ENCODE data around the gene PLEKHM3.
"Not testable (repeated sequence)": the region's sequence is repeated elsewhere in the genome, so short reads cannot be mapped to it uniquely, and the experiment has no call there.

Gene PLEKHM3

DNA sequence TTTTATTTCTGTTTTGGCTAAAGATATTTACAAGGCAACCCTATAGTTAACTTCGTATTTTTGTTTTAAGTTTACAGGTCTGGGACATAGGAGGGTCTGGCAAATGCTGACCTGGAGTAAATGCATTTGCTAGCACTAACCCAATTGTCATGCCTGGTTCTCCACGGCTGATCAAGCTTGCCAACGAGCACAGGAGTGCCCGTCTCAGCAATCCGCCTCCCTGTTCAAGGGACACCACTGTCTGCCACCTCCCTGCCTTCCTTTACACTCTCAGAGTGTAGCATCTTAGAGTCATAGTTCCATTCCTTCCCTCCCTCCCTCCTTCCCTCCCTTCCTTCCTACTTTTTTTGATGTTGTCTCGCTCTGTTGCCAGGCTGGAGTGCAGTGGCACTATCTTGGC is 104.6 kb downstream of the PLEKHM3 start:
- DNase-seq, result no peak

DNA sequence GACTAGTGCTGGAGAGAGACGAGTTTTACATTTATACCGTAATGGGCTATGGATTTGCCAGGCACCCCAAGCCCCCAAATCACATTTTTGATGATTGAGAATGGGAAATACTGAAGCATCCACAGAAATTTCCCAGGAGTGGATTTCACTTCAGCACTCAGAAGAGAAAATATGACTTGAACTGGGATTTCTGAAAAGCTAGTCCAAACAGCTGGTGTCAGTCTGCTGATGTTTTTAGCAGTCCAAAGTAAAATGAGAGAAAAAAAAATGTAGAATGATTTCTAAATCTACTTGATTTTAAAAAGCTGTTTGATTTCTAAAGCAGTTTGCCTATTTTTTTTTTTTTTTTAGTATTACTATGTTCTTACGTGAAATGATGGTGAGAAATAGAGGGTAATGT is 105.0 kb downstream of the PLEKHM3 start:
- no peak for DNase-seq

DNA sequence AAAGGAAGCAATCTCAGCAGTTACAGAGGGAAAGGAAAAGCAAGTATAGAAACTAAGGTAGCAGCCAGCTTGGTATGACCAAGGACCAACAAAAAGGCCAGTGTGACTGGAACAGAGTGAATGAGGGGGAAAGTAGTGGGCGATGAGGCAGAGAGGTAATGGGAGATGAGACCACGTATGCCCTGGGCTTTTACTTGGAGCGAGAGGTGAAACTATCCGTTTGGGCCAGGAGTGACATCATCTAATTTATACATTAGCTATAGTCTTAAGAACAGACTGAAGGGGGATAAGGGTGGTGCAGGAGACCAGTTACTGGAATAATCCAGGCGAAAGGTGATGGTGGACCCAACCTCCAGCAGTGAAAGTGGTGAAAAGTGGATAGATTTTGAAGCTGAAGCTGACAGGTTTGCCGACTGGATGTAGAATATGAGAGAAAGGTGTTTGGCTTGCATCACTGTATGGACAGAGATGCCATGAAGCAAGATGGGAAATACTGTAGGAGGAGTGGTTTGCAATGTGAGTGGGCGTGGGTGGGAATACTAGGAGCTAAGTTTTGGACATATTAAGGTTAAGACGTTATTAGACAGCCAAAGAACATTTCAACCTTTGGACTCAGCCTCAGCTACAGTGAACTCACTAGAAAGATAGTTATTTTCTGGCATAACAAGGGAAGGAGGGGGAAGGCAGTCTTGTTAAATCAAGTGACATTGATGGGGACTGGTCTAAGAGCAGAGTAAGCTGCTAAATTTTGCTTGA is 106.0 kb downstream of the PLEKHM3 start:
- no peak for DNase-seq

DNA sequence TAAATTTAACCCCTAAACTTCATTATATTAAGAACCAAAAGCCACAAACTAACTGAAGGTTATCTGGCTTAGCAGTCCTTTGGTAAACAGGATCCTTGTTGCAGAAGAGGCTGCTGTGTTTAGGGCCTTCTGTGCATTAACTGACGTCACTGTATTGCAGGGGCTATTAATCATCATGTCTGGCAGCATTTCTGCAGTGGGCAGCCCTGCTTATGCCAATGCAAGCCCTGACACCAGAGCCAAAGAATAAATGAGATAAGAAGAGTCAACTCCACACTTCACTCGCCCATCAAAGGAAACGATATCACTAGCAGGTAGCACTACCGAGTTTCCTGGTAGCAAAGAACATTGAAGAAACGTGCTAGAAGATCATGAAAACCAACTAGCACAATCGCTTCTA is 110.6 kb downstream of the PLEKHM3 start:
- DNase-seq, result no peak

DNA sequence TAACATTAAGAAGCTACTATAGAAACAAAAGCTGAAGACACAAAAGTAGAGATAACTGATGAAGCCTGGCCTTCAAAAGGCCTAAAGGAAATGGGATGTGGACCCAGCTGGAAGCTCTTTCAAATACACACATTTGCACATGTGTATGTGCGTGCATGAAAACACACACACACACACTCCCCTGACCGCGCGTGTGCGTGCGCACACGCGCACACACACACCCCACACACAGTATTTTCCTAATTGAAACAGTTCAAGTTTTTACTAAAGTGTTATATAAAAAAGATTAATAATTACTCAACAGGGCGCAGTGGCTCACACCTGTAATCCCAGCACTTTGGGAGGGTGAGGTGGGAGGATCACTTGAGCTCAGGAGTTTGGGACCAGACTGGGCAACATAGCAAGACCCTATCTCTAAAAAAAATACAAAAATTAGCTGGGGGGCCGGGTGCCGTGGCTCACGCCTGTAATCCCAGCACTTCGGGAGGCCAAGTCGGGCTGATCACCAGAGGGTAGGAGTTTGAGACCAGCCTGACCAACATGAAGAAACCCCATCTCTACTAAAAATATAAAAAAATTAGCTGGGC is 111.5 kb downstream of the PLEKHM3 start:
- no peak for DNase-seq

DNA sequence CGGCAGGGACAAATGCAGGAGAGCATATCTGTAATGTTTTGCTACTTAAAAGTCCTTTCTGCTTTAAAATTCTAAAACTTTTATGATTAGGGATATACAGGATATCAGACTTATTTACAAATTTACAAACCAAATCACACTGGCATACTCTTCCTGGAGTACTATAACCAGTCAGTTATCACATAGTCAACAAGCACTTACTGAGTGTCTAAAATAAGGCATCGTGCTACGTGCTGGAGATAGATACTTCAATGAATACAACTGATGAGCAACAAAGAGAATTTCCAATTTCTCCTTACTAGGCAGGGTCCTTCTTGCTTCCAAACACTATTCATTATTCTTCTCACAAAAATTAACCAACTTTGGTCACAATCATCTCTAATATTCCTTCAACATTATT is 113.5 kb downstream of the PLEKHM3 start:
- DNase-seq, result no peak

DNA sequence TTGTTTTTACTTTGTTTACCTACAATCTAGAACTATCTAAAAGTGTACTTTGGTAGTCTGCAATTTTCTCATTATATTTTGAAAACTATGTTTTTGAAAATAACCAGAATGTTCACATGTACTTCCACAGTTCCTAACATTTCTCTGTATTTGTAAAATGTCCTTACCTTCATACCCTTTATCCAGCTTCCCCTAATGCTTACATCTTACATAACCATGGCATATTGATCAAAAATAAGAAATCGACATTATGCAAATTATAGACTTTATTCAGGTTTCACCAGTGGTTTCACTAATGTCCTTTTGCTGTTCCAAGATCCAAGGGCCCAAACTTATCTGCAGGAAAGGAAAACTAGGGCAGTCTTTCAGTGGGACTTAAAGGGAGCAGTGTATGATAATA is 114.1 kb downstream of the PLEKHM3 start:
- DNase-seq, result no peak

DNA sequence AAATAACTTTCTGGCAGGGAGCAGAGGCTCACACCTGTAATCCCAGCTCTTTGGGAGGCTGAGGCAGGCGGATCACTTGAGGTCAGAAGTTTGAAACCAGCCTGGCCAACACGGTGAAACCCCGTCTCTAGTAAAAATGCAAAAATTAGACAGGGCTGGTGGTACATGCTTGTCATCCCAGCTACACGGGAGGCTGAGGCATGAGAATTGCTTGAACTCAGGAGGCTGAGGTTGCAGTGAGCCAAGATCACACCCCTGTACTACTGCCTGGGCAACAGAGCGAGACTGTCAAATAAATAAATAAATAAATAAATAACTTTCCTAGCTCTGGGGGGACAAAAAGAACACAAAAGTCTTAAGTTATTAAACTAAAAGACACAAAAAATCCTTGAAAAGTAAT is 118.8 kb downstream of the PLEKHM3 start:
- not testable (repeated sequence) for DNase-seq

DNA sequence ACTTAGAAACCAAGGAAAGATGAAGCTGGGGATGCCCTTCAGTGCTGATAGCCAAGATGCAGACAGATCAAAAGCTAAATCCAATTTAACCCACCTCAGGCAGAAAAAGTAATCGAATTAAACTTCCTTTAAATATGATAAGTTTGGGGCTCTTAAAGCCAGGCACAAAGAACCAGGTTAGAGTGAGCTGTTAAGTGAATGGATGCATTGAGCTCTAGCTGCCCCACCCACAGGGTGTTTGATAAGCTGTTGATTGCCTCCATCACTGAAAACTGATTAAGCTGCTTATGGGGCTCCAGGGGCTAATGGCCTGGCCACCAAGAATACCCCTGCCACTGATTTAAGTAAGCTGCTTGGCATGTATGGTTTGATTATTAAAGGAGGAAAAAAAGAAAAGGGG is 119.8 kb downstream of the PLEKHM3 start:
- no peak for DNase-seq

DNA sequence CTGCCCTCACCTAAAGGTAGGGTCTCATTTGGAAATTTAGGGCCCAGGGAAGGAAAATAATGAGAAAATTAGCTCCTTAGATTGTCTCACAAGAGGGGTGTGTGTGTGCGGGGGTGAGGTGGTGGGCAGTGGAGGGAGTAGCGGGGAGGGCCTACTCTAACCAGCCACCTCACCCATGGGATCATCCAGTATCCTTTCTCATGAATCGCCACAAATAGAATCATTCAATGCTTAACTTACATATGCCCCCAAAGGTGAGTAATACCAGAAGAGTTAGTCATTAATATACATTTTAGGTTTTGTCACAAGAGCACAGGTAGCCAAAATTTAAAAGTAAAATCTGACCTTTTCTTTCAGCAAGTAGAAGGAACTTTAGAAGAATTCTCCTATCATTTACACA is 122.1 kb downstream of the PLEKHM3 start:
- DNase-seq, result no peak

DNA sequence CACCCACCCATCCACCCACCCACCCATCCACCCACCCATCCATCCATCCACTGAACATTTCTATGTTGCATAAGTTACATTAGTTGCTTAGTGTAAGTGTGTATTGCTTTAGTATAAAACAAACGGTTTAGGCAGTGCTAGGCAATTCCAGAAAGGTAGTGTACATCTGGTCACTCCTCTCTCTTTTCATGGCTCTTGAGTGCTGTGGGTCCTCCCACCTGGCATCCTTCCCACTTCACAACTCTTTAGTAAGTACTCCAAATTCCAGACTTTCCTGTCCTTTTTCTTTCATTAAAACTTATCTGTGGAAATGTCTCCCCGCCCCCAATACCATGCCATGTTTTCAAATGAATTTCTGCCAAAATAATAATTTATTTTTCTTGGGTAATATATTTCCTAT is 122.5 kb downstream of the PLEKHM3 start:
- no peak for DNase-seq

DNA sequence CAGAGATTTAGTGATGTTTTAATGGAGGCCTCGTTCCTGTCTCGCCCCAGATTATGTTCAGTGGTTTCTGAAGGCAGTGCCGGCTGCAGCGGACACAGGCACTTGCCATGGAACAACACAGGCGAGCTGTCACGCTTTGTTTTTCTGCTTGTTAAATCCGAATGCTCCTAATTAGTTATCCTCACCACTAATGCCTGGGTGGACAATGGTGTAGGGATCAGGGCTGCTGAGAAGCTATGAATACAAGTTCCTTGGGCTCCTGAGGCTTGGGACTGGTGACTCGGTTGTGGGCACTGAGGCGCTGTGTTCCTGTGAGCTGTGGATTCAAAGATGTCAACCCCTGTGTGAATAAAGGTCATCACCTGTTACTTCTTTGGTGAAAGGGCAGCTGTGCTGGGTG is 123.5 kb downstream of the PLEKHM3 start:
- DNase-seq, result no peak

DNA sequence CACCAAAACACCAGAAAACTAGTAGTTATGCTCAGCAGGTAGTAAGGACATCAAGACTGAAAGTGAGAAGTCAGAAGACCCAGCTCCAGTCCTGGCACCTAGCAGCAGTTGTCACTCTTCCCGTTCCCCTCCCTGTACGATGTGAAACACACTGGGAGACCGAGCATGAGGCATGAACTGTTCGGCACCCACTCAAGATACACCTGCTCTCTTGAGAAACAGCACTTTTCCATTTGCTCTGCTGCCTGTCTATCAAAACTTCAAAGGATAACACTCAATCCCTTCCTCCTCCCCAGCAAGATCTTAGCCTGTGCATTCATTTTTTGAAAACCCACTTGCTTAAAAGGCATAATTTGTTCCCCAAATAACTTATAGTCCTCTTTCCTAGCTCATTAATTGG is 123.9 kb downstream of the PLEKHM3 start:
- no peak for DNase-seq

DNA sequence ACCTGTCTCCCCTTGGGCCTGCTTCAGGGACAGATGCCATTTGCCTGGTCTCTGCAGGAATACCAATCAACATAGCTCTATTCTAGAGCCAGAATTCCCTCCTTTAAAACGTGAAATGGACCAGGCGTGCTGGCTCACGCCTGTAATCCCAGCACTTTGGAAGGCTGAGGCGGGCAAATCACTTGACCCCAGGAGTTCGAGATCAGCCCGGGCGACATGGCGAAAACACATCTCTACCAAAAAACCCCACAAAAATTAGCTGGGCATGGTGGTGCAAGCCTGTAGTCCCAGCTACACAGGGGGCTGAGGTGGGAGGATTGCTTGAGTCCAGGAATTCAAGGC is 127.0 kb downstream of the PLEKHM3 start:
- DNase-seq, result no peak

DNA sequence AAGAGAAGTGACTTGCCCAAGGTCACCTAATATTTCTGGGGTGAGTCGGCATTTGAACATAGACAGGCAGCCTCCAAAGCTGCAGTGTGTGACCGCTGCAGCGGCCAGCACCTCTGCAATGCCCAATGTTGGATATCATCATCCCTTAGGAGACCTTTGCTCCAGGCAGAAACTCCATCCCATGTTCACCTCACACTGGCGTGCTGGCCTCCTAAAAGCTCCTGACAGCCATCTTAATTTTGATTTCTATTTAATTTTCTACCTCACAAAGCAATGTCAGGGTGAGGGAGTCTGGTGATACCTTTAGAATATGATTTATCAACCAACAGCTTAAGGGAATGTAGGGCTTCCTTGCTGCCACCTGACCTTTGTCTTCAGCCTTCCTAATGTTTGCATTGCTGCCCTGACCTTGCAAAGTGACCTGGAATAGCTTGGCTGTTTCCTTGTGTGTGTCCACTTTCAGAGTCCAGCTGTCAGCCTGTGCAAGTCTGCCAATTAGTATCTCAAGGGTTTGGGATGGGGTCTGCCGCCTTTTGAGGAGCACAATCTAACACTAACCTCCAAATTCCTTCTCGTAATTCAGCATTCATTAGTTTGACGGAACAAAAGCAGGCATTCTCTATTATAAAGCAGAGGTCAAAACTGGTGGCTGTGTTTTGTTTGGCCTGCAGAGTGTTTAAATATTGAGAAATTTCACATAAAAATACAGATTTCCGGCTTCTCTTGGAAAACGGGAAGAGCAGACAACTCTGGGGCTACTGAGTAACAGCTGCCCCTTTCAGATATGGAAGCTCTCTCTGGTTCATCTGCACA is 127.6 kb downstream of the PLEKHM3 start:
- no peak for DNase-seq

DNA sequence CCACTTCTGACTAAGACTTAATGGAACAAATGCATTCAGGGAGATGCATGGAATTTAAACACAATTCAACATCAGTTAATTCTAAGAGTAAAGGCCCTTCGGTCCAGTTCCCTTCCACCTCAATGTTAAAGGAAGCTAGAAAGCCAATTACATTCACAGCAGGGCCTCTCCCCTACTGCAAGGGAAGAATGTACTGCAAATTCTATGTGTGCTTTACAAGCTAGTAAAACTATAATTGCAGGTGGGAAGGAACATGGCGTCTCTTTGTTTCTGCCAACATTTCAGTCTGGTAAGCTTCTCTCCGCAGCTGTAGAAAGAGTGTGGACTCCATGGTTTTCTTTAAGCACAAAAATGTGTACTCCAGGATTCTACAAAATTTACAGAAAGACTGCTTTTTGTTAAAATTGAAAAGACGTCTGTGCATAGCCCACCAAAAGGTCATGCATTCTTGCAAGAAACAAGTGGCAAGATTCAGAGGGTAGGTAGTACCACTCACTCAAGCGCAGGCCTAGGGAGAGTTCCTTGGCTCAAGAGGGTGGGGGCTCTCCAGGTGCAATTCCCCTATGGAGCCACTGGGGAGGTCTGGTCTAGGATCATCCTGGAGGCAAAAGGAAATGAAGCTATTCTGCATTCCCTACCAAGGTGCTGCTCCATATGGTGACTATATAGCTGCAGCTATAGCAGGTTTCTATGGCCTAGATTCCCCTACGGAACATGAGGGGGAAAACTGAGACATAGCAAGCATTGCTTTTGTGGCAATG is 128.6 kb downstream of the PLEKHM3 start:
- DNase-seq, result no peak

DNA sequence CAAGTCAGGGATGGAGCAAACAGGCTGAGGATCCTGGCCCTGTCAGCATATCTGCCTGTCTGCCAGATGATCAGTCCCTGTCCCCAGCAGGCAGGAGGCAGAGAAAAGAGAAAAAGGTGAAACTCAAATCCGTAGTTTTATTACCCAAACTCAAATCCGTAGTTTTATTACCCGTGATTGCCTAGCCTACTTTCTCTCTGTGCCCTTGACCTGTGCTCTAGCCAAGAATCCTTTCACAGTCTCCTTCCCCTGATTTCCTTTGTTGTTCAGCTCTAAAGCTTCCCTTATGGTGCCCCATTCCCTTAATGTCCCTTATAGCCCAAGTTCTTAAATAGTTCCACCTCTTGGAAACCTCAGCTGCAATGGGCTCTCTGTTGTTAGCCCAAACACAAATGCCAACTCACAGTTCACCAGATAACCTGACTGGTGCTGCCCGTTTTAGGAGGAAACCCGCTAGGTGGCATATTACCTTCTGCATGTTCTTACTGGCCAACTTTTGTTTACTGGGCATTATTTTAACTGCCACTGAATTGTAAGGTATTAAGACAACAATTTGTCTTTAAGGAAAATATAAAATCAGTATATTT is 130.0 kb downstream of the PLEKHM3 start:
- DNase-seq, result no peak

DNA sequence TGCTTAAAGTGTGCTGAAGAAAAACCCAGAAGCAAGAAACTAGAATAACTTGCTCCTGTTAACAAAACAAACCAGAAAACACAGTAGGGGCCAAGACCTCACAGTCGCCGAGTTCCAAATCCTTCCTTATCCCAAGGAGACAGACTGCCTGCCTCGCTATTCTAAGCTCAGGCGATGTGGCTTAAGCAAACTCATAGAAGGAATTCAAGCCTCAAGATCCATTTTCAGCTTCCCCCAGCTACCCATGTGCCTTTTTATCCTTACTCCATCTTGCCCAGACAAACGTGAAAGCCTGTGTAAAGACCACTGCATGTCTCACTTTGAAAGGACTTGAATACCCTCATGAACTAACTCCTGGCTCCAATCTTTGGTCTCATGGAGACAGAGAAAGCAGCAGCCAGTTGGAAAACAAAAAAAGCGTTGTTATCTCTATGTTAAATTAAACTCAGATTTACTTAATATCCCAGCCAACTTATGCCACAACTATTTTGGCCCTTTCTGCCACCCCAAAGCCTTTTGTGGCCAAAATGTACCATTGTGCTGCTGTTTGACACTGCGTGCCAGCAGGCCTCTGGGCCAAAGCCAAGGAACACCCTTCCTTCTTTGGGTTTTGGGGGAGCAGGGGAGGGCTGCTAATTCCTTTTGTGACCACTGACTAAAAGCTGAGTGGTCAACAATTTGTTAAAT is 132.5 kb downstream of the PLEKHM3 start:
- no peak for DNase-seq

DNA sequence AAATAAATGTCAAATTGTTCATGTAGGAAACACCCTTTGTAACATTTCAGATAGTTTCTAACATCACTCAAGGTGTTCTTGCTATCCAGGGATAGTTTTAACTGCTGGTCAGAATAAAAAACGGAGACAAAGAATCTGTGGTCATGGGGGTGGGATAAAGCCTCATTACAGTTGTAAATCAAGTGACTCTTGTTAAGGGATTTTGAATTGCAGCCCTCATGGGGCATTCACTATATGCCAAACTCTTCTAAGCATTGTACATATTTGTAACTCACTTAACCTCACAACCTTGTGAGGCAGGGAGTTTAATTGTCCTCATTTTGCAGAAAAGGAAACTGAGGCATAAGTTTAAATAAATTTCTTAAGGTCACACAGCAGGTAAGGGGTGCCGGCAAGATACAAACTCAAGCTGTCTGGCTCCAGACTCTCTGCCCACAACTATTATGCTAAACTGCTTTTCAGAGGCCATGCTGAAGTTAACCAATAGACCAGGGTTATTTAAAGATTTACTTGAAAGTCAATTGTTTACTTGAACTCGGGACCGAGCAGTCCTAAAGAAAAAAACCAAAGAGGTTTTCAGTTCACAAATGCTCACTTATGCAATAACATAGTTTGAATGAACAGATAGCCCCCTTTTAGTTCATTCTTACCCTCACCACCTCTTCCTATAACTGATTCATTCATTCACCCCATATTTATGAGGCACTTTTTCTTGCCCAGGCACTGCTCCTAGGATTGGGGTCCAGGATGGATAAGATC is 134.1 kb downstream of the PLEKHM3 start:
- DNase-seq, result no peak

DNA sequence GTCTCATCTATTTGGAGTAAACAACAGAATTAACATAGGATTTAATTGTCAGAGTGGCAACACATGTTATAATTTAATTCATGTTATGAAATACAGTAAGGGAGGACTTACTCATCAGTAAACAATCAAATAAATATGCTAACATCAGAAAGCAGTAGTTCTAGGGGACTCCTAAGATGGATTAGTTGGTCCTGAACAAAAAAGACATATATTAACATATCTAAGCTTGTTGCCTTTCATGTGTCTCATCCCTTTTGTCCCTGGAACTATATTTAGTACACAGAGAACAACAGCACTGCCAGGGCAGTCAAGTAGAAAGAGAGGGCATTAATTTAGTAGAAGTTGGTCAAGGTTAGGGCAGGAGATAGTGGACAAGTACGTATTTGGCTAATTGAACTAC is 137.8 kb downstream of the PLEKHM3 start:
- no peak for DNase-seq

DNA sequence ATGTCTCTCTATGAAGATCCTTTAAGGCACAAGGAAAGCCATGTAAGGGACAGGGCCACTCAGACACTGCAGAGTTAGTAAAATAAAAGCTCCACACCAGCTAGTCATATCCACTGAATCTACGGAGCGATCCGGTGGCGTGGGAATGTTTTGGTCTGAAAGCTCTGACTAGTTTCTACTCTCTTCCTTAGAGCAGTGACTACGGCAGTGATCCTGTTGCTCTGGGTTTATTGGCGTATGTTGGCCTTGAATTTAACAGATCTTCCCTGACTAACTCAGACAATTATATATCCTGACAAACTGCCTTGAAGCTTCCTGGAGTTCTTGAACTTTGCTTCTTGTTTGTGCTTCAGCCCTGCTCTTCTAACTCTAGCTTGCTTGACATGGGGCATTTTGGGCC is 140.3 kb downstream of the PLEKHM3 start:
- no peak for DNase-seq

DNA sequence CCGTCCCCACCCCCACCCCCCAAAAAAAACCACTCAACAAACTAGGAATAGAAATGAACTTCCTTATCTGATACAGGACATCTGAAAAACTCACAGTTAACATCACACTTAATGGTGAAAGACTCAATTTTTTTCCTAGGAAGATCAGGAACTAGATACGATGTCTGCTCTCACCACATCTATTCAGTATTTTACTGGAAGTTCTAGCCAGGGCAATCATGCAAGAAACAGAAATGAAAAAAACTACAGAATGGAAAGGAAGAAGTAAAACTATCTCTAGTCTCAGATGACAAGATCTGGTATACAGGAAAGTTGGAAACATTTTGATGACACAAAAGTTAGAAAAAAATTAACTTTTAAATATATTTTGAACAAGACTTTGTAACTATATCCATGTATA is 141.2 kb downstream of the PLEKHM3 start:
- DNase-seq, result no peak
